Superior temporal gyrus (tissue), 1 donor: ENCODE data around the gene FLT3.
"Not testable (repeated sequence)": the region's sequence is repeated elsewhere in the genome, so short reads cannot be mapped to it uniquely, and the experiment has no call there.

Experiments used
- DNase-seq: peaks from one replicate; pipeline ENCODE4 v3.0.0-alpha.2; 2016; ENCODE audit errors: extremely low spot score

FLT3 gene

GRCh38 chr13:28100150-28101121, at the start of gene FLT3:
Gene FLT3 (minus strand): TSS chr13:28100576. CDS start chr13:28100510, 66 bp downstream.
- no peak for DNase-seq

GRCh38 chr13:28147495-28147894, 47.1 kb upstream of the FLT3 start:
- no peak for DNase-seq

DNA sequence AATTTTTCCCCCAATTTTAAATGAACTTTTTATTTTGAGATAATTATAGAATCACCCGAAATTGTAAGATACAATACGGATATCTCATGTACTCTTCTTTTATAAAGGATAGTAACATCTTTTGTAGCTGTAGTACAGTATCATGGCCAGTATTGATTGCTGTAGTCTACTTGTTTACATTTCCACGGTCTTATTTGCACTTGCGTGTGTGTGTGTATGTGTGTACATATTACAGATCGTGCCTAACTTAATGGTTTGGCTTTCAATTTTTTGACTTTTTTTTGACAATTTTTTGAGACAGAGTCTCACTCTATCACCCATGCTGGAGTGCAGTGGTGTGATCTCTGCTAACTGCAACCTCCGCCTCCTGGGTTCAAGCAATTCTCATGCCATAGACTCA, 44.7 kb upstream of the FLT3 start:
- no peak for DNase-seq

DNA sequence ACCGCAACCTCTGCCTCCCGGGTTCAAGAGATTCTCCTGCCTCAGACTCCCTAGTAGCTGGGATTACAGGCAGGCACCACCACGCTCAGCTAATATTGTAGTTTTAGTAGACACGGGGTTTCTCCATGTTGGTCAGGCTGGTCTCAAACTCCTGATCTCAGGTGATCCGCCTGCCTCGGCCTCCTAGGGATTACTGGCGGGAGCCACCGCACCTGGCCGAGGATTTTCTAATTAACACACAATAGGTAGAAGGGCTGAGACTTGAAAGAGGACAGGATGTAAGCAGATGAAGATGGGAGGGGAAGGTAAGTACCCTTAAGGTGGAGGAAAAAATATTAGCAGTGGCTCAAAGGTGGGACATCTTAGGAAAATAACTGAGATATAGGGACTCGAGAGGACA, 41.2 kb upstream of the FLT3 start:
- DNase-seq: not testable (repeated sequence)

DNA sequence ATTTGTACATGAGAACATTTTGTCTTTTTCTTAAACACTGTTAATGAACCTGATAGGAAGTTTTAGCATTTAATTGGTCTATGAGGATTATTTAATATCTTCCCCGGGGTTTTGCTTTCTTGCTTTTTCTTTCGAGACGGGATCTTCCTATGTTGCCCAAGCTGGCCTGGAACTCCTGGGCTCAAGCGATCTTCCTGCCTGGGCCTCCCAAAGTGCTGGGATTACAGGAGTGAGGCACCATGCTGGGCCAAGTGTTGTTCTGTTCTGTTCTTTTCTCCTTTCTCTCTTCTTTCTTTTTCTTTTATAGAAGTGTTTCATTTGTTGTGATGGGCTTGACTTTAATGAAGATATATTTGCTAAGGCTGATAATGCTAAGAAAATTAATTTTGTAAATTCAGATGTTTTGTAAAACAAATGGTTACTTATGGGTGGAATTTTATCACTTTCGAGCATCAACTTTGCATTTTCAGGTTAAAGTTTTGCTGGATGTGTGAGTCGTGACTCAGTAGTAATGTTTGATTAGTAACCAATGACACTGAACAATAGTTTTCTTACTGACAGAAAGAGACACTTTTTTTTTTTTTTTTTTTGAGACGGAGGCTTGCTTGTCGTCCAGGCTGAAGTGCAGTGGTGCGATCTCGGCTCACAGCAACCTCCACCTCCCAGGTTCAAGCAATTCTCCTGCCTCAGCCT, 40.2 kb upstream of the FLT3 start:
- DNase-seq: no peak

- peak; percentile 42 for DNase-seq
Measured at GRCh38 chr13:28138756-28139470, 38.5 kb upstream of the FLT3 start.

- DNase-seq: peak; percentile 94
Measured at GRCh38 chr13:28138012-28138755, 37.8 kb upstream of the FLT3 start, which contains the start of gene PAN3. Gene PAN3 (plus strand): TSS chr13:28138545. CDS start chr13:28138658, 113 bp downstream.

DNA sequence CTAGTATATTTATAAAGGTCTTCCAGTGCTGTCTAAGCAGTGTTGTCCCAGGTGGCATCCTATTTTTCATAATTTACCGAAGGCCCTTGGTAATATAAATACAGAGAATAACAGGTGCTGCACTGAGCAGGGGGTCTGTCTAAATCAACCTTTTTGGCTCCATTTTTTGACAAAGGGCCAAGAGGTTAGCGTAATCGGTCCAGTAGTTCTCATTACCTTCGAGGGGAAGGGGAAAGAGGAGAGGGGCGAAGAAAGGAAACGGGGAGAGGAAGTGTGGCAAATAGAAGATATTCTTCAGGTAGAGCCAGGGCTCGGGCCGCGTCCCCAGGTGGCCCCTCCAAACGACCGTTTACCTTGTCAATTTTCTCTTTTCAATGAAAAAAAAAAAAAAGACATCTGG, 37.2 kb upstream of the FLT3 start:
- peak; percentile 60 for DNase-seq

DNA sequence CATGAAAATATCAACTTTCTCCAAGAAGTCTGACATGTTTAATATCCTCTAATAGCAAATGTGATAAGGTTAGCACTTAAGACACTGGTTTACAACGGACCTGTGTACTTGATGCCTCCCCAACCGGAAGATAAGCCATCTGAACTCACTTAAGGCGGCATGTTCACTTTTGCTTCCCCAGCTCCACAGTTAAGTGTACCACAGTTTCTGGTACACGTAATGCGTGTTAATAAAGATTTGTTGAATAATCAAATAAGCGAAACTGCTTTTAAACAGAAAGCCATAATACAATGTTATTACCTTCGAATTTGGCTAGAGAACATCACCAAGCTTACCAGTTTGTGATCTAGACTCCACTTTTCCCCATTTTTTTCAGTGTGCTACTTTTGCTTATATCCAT, 36.5 kb upstream of the FLT3 start:
- no peak for DNase-seq

- no peak for DNase-seq
Measured at GRCh38 chr13:28131646-28132045, 31.3 kb upstream of the FLT3 start.

DNA sequence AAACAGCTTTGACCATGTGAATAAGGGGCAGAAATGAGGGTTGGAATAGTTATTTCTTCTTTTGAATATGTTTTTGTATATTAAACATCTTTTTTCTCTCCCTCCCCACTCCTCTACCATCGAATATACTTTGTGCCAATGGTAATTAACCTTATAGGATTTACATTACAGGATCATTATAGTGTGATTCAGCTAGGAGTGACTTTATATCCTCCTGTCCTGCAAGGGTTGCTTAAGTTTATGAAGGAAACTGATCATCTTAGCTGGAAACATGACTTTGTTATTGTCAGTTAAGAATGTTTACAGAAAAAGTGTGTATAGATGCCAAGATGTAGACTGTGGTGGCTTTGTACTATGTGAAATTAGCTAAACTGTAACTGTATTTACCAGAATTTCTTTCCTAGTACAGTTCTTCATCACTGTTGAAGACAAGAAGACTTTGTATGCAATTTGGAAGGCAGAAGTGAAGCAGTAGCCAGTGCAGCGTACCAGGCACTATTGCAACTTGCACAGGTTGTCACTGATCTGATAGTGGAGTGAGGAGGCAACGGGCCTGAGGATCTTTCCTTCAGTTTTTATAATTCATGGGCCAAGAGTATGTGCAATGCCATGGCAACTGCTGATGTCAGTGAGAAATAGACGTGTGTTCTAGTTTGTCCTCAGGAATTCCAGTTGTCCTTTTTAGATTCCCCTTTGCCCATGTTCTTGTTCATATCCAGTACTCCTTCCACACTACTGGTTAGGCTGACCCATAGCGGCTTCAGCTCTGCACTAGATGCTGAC, 29.7 kb upstream of the FLT3 start:
- DNase-seq: no peak

DNA sequence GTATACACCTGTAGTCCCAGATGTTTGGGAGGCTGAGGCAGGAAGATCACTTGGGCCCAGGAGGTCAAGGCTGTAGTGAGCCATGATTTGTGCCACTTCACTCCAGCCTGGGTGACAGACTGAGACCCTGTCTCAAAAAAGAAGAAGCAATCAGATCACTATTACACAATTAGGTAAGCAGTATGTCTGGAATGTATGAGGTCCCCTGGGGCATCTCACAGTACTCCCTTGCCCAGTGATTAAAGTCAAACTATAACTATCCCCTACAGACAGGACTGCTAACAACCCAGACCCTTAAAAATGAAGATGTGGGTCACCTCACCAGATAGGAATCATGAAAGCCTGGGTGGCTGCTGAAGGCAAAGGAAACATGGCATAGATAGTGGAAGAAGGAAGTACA, 28.6 kb upstream of the FLT3 start:
- no peak for DNase-seq

- no peak for DNase-seq
Measured at GRCh38 chr13:28128030-28128429, 27.7 kb upstream of the FLT3 start.

- no peak for DNase-seq
Measured at GRCh38 chr13:28121224-28121623, 20.8 kb upstream of the FLT3 start.

DNA sequence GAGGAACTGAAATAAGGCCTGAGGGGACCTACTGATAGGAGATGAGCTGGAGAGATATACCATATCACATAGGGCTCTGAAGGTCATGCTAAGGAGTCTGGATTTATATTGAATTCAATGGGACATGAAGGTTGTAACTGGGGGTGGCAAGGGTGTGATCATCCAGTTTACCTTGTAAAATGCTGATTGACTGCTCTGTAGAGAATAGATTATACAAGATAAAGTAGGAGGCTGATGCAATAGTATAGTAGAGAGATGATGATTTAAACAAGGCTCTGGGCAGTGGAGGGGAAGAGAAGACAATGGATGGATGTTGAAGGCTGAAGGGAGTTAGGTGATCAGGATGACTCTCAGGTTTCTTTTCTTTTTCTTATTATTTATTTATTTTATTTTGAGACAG, 19.9 kb upstream of the FLT3 start:
- DNase-seq: no peak

DNA sequence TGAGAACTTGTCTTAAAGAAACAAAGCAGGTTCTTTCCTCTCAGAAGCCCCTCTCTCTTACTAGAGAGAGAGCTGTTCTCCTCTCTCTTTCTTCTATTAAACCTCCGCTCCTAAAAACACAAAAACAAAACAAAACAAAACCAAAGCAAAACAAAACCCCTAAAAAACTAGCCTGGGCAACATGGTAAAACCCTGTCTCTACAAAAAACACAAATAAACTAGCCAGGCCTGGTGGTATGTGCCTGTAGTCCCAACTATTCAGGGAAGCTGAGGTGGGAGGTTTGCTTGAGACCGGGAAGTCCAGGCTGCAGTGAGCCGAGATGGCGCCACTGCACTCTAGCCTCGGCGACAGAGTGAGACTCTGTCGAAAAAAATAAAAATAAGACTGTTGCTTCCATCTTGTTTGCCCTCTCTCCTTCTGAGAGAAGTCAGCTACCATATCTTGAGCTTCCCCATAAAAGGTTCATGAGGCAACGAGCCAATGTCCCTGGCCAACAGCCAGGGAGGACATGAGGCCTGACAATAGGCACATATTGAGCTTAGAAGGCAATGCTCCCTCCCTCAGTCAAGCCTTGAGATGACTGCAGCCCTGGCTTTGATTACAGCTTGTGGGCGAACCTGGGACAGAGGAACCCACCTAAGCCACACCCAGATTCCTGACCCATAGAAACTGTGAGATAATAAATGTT, 17.5 kb upstream of the FLT3 start:
- no peak for DNase-seq

- no peak for DNase-seq
Measured at GRCh38 chr13:28116736-28117135, 16.4 kb upstream of the FLT3 start.

DNA sequence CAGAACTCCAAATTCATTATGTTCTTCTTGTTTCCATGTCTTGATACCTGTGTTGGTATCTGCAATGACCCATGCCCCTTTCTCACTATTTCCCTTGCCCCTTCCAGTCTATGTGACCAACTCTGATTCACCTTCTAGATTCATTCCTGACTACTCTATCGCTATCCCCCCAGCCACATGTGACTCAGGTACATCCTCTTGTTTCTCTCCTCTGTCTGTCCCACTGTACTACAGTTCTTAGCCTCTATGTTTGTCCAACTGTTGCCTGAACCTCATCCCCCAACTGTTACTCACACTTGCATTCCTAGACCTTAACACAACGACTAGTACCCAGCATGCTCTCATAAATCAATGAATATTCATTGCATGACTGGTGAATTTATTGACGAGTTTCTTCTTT, 10.0 kb upstream of the FLT3 start:
- DNase-seq: no peak

GRCh38 chr13:28106976-28107375, 6.6 kb upstream of the FLT3 start:
- no peak for DNase-seq

GRCh38 chr13:28101886-28102285, 1.5 kb upstream of the FLT3 start:
- not testable (repeated sequence) for DNase-seq
